ENCODE measurements around the gene NECAB2. TPM values are rescaled to one million over a fixed set of nuclear protein-coding genes. Genes with fewer than 3 reads are reported as not detected.

NECAB2 gene
- total RNA-seq, 1 donor from 2014 or later = not detected

- CTCF ChIA-PET = no interaction called here
Measured at GRCh38 chr16:84016477-84016876, 48.4 kb downstream of the NECAB2 start.

GRCh38 chr16:84018710-84019109 is 50.7 kb downstream of the NECAB2 start:
- intact Hi-C loops (cut with micrococcal nuclease) = no loop called here
- POLR2A ChIA-PET = no interaction called here

More at GRCh38 chr16:84016477-84016876, 48.4 kb downstream of the NECAB2 start:
- POLR2A ChIA-PET = no interaction called here
- Mint-ChIP-seq H3K36me3 (ENCODE audit: low read depth) (no peaks in the 10 kb centered on the region), H3K27ac (no peak overlapping the region), H3K9me3 (peaks cover 10% of the 10 kb centered on the region), H3K4me1 (peaks cover 8% of the 10 kb centered on the region), H3K27me3 (no peaks in the 10 kb centered on the region), H3K4me3 (no peak overlapping the region)
- no peak for ATAC-seq (ENCODE audit: low read depth)
- TF ChIP-seq CTCF (IDR thresholded peaks at IDR 0.05) = no peak
- DNase-seq = no peak
- intact Hi-C loops (cut with micrococcal nuclease) = no loop called here

DNA sequence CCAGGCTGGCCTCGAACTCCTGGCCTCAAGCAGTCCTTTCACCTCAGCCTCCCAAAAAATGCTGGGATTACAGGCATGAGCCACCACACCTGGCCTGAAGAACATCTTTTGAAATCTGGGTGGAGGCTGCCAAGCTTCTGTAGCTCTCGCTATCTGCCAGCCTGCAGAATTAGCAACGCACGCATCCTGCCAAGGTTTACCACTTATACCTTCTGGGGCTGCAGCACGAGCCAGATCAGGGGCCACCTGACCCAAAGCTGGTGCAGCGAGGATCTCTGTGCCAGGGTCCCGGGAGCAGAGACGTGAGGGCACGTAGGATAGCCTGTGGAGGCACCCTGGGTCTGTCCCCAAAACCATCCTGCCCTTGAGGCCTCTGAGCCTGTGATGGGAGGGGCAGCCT is 52.3 kb downstream of the NECAB2 start:
- Mint-ChIP-seq H3K36me3 (ENCODE audit: low read depth) (no peaks in the 10 kb centered on the region), H3K4me3 (no peak overlapping the region), H3K4me1 (no peaks in the 10 kb centered on the region), H3K27me3 (no peaks in the 10 kb centered on the region), H3K9me3 (peaks cover 17% of the 10 kb centered on the region), H3K27ac (no peak overlapping the region)
- ATAC-seq (ENCODE audit: low read depth) (no peak), DNase-seq (no peak)
- intact Hi-C loops (cut with micrococcal nuclease) = no loop called here
- CTCF ChIA-PET = no interaction called here
- POLR2A ChIA-PET = no interaction called here
- TF ChIP-seq CTCF (IDR thresholded peaks at IDR 0.05) = no peak

More at GRCh38 chr16:84018710-84019109, 50.7 kb downstream of the NECAB2 start:
- CTCF ChIA-PET = no interaction called here
- ATAC-seq (ENCODE audit: low read depth) (no peak), DNase-seq (no peak)
- Mint-ChIP-seq H3K4me1 (peaks cover 8% of the 10 kb centered on the region), H3K4me3 (no peak overlapping the region), H3K27ac (no peak overlapping the region), H3K9me3 (peaks cover 17% of the 10 kb centered on the region), H3K27me3 (no peaks in the 10 kb centered on the region), H3K36me3 (ENCODE audit: low read depth) (no peaks in the 10 kb centered on the region)
- TF ChIP-seq CTCF (IDR thresholded peaks at IDR 0.05) = no peak

DNA sequence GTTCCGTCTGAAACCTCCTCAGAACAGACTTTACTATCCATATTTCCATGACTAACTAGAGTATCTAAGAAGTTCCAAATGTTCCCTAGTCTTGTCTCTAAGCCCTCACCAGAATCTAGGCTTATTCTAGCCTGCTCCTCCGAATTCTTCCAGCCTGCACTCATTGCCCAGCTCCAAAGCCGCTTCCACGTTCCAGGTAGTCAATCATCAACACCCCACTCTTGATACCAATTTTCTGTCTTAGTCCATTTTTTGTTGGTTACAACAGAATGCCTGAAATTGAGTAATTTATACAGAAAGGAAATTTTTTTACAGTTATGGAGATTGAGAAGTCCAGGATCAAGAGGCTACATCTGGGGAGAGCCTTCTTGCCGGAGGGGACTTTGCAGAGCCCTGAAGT is 53.4 kb downstream of the NECAB2 start:
- Mint-ChIP-seq H3K36me3 (ENCODE audit: low read depth) (no peaks in the 10 kb centered on the region), H3K27me3 (peaks cover 2% of the 10 kb centered on the region), H3K27ac (no peak overlapping the region), H3K9me3 (peaks cover 17% of the 10 kb centered on the region), H3K4me3 (no peak overlapping the region), H3K4me1 (no peaks in the 10 kb centered on the region)
- ATAC-seq (ENCODE audit: low read depth) (no peak), DNase-seq (no peak)
- intact Hi-C loops (cut with micrococcal nuclease) = no loop called here
- ChIA-PET CTCF (no interaction called here), POLR2A (no interaction called here)
- no peak for TF ChIP-seq CTCF (IDR thresholded peaks at IDR 0.05)

DNA sequence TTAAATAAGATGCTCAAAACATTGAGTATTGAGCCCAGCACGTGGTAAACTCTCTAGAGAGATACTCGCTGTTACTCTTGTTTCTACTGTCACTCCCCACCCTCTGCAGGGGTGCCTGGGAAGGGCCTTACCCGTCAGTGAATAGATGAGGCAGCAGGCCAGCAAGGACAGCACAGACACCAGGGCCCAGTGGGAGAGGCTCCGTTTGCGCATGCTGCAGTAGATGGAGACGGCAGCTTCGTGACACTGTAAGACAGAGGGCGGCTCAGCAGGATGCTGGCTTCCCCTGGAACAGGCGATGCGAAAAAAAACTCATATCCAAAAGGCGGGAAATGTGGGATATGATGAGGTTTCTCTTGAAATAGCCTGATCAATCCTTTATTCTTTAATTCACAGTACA is 54.6 kb downstream of the NECAB2 start:
- no peak for TF ChIP-seq CTCF (IDR thresholded peaks at IDR 0.05)
- Mint-ChIP-seq H3K36me3 (ENCODE audit: low read depth) (no peaks in the 10 kb centered on the region), H3K27ac (no peak overlapping the region), H3K27me3 (peaks cover 8% of the 10 kb centered on the region), H3K4me1 (no peaks in the 10 kb centered on the region), H3K4me3 (no peak overlapping the region), H3K9me3 (peaks cover 17% of the 10 kb centered on the region)
- DNase-seq (no peak), ATAC-seq (ENCODE audit: low read depth) (no peak)
- CTCF ChIA-PET = no interaction called here
- intact Hi-C loops (cut with micrococcal nuclease) = no loop called here
- POLR2A ChIA-PET = no interaction called here

Measured in activated B cell treated with CpG ODN at 0.5 μM for 24 hours (primary cell).